Stomach (tissue), 9 donors: ENCODE measurements around the gene DAPK2. TPM values are rescaled to one million over a fixed set of nuclear protein-coding genes. Genes with fewer than 3 reads are reported as not detected.

Experiments
- DNase-seq, 2 donors: peaks; one replicate each; pipeline versions ENCODE4 v3.0.0 to v3.0.0-alpha.2; 2013 to 2019
- H3K27ac ChIP-seq, 5 donors: fragments of 200-600 bp in 4 of 5; sonication (generic) in 4 of 5; one replicate each; pipeline ENCODE4 v1.5.1; 2013 to 2019; ENCODE audit warnings: mild to moderate bottlenecking in 1 of 5, moderate library complexity in 1 of 5
- H3K27me3 ChIP-seq, 3 donors: fragments of 200-600 bp; sonication (generic); one replicate each; pipeline ENCODE4 v1.5.1; 2017 to 2019; ENCODE audit warnings: mixed run types in 1 of 3
- H3K36me3 ChIP-seq, 4 donors: fragments of 200-600 bp; sonication (generic); 1 replicate in 3 of 4; 2 replicates in 1 of 4; pipeline ENCODE4 v1.5.1; 2016 to 2019
- H3K4me1 ChIP-seq, 4 donors: fragments of 200-600 bp; sonication (generic); one replicate each; pipeline ENCODE4 v1.5.1; 2016 to 2019
- H3K4me3 ChIP-seq, 4 donors: fragments of 200-600 bp; sonication (generic) in 3 of 4; one replicate each; pipeline ENCODE4 v1.5.1; 2016 to 2019; ENCODE audit warnings: mild to moderate bottlenecking in 1 of 4
- H3K9me3 ChIP-seq, 4 donors: fragments of 200-600 bp; sonication (generic); one replicate each; pipeline ENCODE4 v1.5.1; 2016 to 2019
- EP300 ChIP-seq: sonication (generic); formaldehyde crosslinking; IDR thresholded peaks from one replicate; pipeline ENCODE4 v1.6.1; 2017; ENCODE audit warnings: antibody characterized with exemption
- POLR2A ChIP-seq, 4 donors: fragments of 450-650 bp; IDR thresholded peaks; one replicate each; pipeline ENCODE4 v1.6.1; 2016; ENCODE audit warnings: antibody characterized with exemption in 4 of 4, control low read depth in 2 of 4, mild to moderate bottlenecking in 1 of 4, moderate library complexity in 1 of 4
- POLR2AphosphoS5 ChIP-seq, 3 donors: sonication (generic); formaldehyde crosslinking; IDR thresholded peaks; one replicate each; pipeline ENCODE4 v1.6.1; 2016; ENCODE audit warnings: antibody characterized with exemption in 3 of 3
- WGBS, 5 donors: extraction: QIAGEN DNeasy Blood & Tissue Kit in 3 of 5; methylation state at CpG; one replicate each; pipeline versions ENCODE4 v1.1.5 to v1.1.7; 2013 to 2018; 5-methylcytosine and 5-hydroxymethylcytosine counted together
- intact Hi-C: fragments of 100-400 bp; cut with DNase I; formaldehyde crosslinking; loops from one replicate; pipeline ENCODE4 v1.15.1; 2023; ENCODE audit warnings: low total_unique reads
- polyA plus RNA-seq, 3 donors: library from polyadenylated mRNA; stranded (reverse); fragments of 200-250 nt; gene quantifications; one replicate each; pipeline ENCODE4 v1.2.3, GENCODE V29; 2013
- total RNA-seq, 5 donors: library from RNA; depleted of rRNA; stranded (reverse); fragments of >200 nt; gene quantifications; one replicate each; pipeline versions ENCODE4 v1.1.0 to v1.2.3, GENCODE V29; 2014 to 2016
- TF ChIP-seq, protein P1 (sequence below), 7 experiments: fragments of 450-650 bp in 4 of 7; fragments of 200-600 bp in 3 of 7; sonication (generic) in 3 of 7; IDR thresholded peaks; one replicate each; pipeline ENCODE4 v1.5.1; 2016 to 2019; ENCODE audit warnings: antibody characterized with exemption in 7 of 7, control low read depth in 2 of 7, mild to moderate bottlenecking in 1 of 7
- donor health status: healthy with polysubstance abuse.
- donor health status: Bipolar disorder and iron deficiency.
- donor health status: healthy.

The DAPK2 gene
- total and polyA plus RNA-seq, 8 donors, result 5.2 to 178 (median 16.6) TPM

GRCh38 chr15:63888146-63888545 is 158.1 kb downstream of the DAPK2 start:
- intact Hi-C loops, result no loop called here
- Histone ChIP-seq H3K27me3 (no peaks in the 10 kb centered on the region), H3K4me3 (no peak overlapping the region), H3K4me1 (peaks cover 0 to 25% (median 6%) of the 10 kb centered on the region in 4 donors), H3K36me3 (no peaks in the 10 kb centered on the region), H3K27ac (no peak overlapping the region), H3K9me3 (no peaks in the 10 kb centered on the region)
- 44 to 64% (median 48%) methylated on average over 1 of the region's 1 CpG for WGBS, 5 donors
- TF ChIP-seq POLR2A (IDR thresholded peaks at IDR 0.05), result no peak
- TF ChIP-seq, protein P1, sequence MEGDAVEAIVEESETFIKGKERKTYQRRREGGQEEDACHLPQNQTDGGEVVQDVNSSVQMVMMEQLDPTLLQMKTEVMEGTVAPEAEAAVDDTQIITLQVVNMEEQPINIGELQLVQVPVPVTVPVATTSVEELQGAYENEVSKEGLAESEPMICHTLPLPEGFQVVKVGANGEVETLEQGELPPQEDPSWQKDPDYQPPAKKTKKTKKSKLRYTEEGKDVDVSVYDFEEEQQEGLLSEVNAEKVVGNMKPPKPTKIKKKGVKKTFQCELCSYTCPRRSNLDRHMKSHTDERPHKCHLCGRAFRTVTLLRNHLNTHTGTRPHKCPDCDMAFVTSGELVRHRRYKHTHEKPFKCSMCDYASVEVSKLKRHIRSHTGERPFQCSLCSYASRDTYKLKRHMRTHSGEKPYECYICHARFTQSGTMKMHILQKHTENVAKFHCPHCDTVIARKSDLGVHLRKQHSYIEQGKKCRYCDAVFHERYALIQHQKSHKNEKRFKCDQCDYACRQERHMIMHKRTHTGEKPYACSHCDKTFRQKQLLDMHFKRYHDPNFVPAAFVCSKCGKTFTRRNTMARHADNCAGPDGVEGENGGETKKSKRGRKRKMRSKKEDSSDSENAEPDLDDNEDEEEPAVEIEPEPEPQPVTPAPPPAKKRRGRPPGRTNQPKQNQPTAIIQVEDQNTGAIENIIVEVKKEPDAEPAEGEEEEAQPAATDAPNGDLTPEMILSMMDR (IDR thresholded peaks at IDR 0.05), result no peak
- no peak for TF ChIP-seq EP300
- TF ChIP-seq POLR2AphosphoS5 (IDR thresholded peaks at IDR 0.05), result no peak
- DNase-seq, result no peak

- no peak overlapping the region for H3K27ac ChIP-seq
- intact Hi-C loops, result no loop called here
- WGBS, 5 donors, result 70 to 80% (median 74%) methylated on average over 5 of the region's 6 CpGs
These were observed 158.7 kb downstream of the DAPK2 start for GRCh38 chr15:63887630-63888029.

GRCh38 chr15:63884953-63885352 is 161.3 kb downstream of the DAPK2 start:
- TF ChIP-seq EP300, result no peak
- TF ChIP-seq POLR2AphosphoS5 (IDR thresholded peaks at IDR 0.05), result no peak
- TF ChIP-seq POLR2A (IDR thresholded peaks at IDR 0.05), result no peak
- TF ChIP-seq, protein P1 (IDR thresholded peaks at IDR 0.05), result no peak
- Histone ChIP-seq H3K4me1 (peaks cover 0 to 9% (median 0%) of the 10 kb centered on the region in 4 donors), H3K4me3 (no peak overlapping the region), H3K27me3 (no peaks in the 10 kb centered on the region), H3K36me3 (no peaks in the 10 kb centered on the region), H3K27ac (no peak overlapping the region), H3K9me3 (no peaks in the 10 kb centered on the region)
- intact Hi-C loops, result no loop called here
- DNase-seq, result no peak
- WGBS, 5 donors, result 81 to 98% (median 96%) methylated on average over 6 to 7 of the region's 7 CpGs

More at GRCh38 chr15:63887630-63888029, 158.7 kb downstream of the DAPK2 start:
- Histone ChIP-seq H3K9me3 (no peaks in the 10 kb centered on the region), H3K36me3 (no peaks in the 10 kb centered on the region), H3K4me1 (peaks cover 0 to 20% (median 6%) of the 10 kb centered on the region in 4 donors), H3K4me3 (no peak overlapping the region), H3K27me3 (no peaks in the 10 kb centered on the region)
- DNase-seq, result no peak
- no peak for TF ChIP-seq EP300
- TF ChIP-seq, protein P1 (IDR thresholded peaks at IDR 0.05), result no peak
- no peak for TF ChIP-seq POLR2AphosphoS5 (IDR thresholded peaks at IDR 0.05)
- TF ChIP-seq POLR2A (IDR thresholded peaks at IDR 0.05), result no peak

DNA sequence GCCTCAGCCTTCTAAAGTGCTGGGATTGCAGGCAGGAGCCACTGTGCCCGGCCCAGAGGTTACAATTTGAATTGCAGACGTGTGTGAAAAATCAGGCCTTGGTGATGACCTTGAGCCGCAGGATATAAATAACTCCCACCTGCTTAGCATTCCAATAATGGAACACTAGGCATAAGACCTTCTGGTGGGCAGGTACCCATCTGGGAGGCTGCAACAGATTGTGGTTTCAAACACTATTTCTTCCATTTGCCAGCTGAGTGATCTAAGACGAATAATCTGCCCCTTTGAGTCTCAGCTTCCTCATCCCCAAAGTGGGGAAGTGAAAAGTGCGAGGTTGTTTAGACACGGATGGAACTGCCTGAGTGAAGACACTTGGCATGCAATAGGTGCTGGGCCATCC is 164.9 kb downstream of the DAPK2 start:
- peaks cover 0 to 9% (median 0%) of the 10 kb centered on the region in 4 donors for H3K4me1 ChIP-seq

DNA sequence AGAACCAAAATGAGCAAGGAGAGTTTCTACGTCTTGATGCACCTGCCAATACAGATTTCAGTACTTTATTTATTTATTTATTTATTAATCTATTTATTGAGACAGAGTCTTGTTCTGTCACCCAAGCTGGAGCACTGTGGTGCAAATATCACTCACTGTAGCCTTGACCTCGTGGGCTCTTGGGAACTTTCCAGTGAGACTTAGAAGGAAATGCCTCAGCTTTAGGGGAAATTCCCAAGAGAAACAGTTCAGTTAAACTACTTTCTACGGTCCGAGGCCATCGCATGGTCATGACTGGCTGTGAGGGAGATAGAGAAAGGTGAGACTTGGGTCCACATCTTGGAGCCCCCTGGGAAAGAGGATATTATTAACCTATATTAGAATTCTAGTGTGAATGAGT is 165.5 kb downstream of the DAPK2 start:
- no peak overlapping the region for H3K27ac ChIP-seq
- 40 to 53% (median 50%) methylated on average over 5 of the region's 5 CpGs for WGBS, 5 donors
- no peaks in the 10 kb centered on the region for H3K36me3 ChIP-seq
- TF ChIP-seq POLR2AphosphoS5 (IDR thresholded peaks at IDR 0.05) (no peak), POLR2A (IDR thresholded peaks at IDR 0.05) (no peak), EP300 (no peak)
- TF ChIP-seq, protein P1 (IDR thresholded peaks at IDR 0.05), result no peak
- no peak for DNase-seq
- H3K27me3 ChIP-seq, result no peaks in the 10 kb centered on the region
- H3K4me3 ChIP-seq, result no peak overlapping the region
- no peaks in the 10 kb centered on the region for H3K9me3 ChIP-seq
- H3K4me1 ChIP-seq, result peaks cover 0 to 9% (median 0%) of the 10 kb centered on the region in 4 donors
- intact Hi-C loops, result no loop called here

More for the DNA sequence above, 164.9 kb downstream of the DAPK2 start:
- Histone ChIP-seq H3K27me3 (no peaks in the 10 kb centered on the region), H3K27ac (no peak overlapping the region), H3K36me3 (no peaks in the 10 kb centered on the region), H3K9me3 (no peaks in the 10 kb centered on the region), H3K4me3 (no peak overlapping the region)
- intact Hi-C loops, result no loop called here
- TF ChIP-seq EP300 (no peak), POLR2A (IDR thresholded peaks at IDR 0.05) (no peak)
- WGBS, 5 donors, result 77 to 84% (median 82%) methylated on average over 6 of the region's 6 CpGs
- DNase-seq, result no peak
